Transverse colon (tissue), 4 donors: Measurements from ENCODE around the gene PACS1. TPM values are rescaled to one million over a fixed set of nuclear protein-coding genes. Genes with fewer than 3 reads are reported as not detected.

ENCODE experiments used
- DNase-seq: peaks from one replicate; pipeline ENCODE4 v3.0.0-alpha.2; 2019
- H3K27ac ChIP-seq, 4 donors: fragments of 200-600 bp; sonication (generic); 2 replicates each; pipeline ENCODE4 v1.5.1; 2016 to 2018; ENCODE audit warnings: inconsistent platforms in 4 of 4
- H3K27me3 ChIP-seq: fragments of 200-600 bp; sonication (generic); 2 replicates; pipeline ENCODE4 v1.5.1; 2017; ENCODE audit warnings: inconsistent platforms
- H3K36me3 ChIP-seq, 4 donors: fragments of 200-600 bp; sonication (generic); 2 replicates each; pipeline ENCODE4 v1.5.1; 2017 to 2019; ENCODE audit warnings: inconsistent platforms in 4 of 4
- H3K4me1 ChIP-seq, 4 donors: fragments of 200-600 bp; sonication (generic); 2 replicates each; pipeline ENCODE4 v1.5.1; 2017 to 2020; ENCODE audit warnings: inconsistent platforms in 4 of 4
- H3K4me3 ChIP-seq, 4 donors: fragments of 200-600 bp; sonication (generic); 1 replicate in 1 of 4; 2 replicates in 3 of 4; pipeline versions ENCODE4 v1.5.1 to v1.6.1; 2017 to 2019; ENCODE audit warnings: inconsistent platforms in 4 of 4
- H3K9me3 ChIP-seq, 2 donors: fragments of 200-600 bp; sonication (generic); 2 replicates each; pipeline ENCODE4 v1.5.1; 2017 to 2019; ENCODE audit warnings: inconsistent platforms in 2 of 2
- EP300 ChIP-seq: sonication (generic); formaldehyde crosslinking; IDR thresholded peaks from one replicate; pipeline ENCODE4 v1.6.1; 2017; ENCODE audit warnings: antibody characterized with exemption, low read depth
- POLR2A ChIP-seq: fragments of 450-650 bp; IDR thresholded peaks from one replicate; pipeline ENCODE4 v1.6.1; 2016; ENCODE audit warnings: antibody characterized with exemption, mild to moderate bottlenecking, moderate library complexity
- POLR2AphosphoS5 ChIP-seq, 3 donors: sonication (generic); formaldehyde crosslinking; IDR thresholded peaks; one replicate each; pipeline ENCODE4 v1.6.1; 2016; ENCODE audit warnings: antibody characterized with exemption in 3 of 3
- WGBS, 2 donors: methylation state at CpG; one replicate each; pipeline ENCODE4 v1.1.5; 2018; ENCODE audit warnings: low coverage in 1 of 2; 5-methylcytosine and 5-hydroxymethylcytosine counted together
- in situ Hi-C, 4 donors: fragments of 200-750 bp; cut with MboI; loops; one replicate each; pipeline versions ENCODE4 v1.15.0 to v1.15.1; 2017; ENCODE audit warnings: low sequenced_read_pairs in 3 of 4, low pct_ligation_motif_present in 1 of 4, low pct_unique_long_range_greater_than_20kb in 1 of 4
- intact Hi-C: fragments of 100-400 bp; cut with DNase I; formaldehyde crosslinking; loops from one replicate; pipeline ENCODE4 v1.15.1; 2023; ENCODE audit warnings: low total_unique reads
- total RNA-seq, 4 donors: library from RNA; depleted of rRNA; stranded (reverse); fragments of >200 nt; gene quantifications; one replicate each; pipeline ENCODE4 v1.1.0, GENCODE V29; 2016
- TF ChIP-seq, protein P1 (sequence below), 5 experiments: fragments of 200-600 bp in 3 of 5; fragments of 450-650 bp in 2 of 5; sonication (generic) in 3 of 5; IDR thresholded peaks; 1 replicate in 2 of 5; 2 replicates in 3 of 5; pipeline ENCODE4 v1.5.1; 2016 to 2017; ENCODE audit warnings: antibody characterized with exemption in 5 of 5, inconsistent platforms in 3 of 5, mild to moderate bottlenecking in 2 of 5, moderate library complexity in 1 of 5

Gene PACS1
- total RNA-seq, 4 donors from 2014 or later: 9.8 to 52.0 (median 27.2) TPM

DNA sequence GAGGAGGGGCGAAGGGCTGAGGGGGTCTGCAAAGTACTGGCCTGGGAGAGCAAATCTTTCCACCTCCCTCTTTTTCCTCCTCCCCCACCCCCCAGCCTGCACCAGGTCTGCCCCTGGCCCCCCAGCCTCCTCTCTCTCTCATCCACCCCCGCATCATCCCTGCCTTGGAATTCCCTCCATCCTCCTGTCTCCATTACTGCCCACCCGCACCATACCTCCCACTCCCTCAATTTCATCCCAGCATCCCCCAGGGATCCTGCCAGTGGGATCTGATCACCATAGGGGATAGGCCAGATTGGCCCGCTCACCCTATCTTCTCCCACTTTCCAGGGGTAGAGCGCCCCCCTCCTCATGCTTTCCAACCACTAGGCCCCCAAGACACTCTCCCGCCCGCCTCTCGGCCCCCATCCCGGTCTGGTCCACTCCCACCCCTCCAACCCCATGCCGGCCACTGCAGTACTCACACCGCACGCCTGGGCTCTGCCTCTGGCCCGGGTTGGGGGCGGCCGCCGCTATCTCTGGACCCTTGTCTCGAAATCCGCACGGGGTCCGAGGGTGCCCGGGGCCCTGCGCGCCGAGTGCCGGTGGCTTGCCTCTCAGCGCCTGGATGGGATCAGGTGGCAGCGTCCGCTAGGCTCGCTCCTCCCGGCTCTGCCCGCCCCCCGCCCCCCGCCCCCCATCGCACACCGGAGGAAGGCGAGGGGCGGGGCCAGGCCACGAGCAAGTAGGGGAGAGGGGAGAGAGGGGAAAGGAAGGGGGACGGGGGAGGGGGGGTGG is 21.3 kb upstream of the PACS1 start, which contains the start of gene GAL3ST3:
TSS of gene GAL3ST3 (minus strand) at position 615 of the 777 bp plus-strand sequence. CDS start 3,746 bp downstream, outside the sequence.
- no peaks in the 10 kb centered on the region for H3K9me3 ChIP-seq
- no peak within 1 kb of the TSS for H3K27ac ChIP-seq
- no peak for DNase-seq
- 52% methylated on average over 26 of the region's 39 CpGs; no CpG with 5 or more reads in 1 of the 2 donors for WGBS, 2 donors
- peaks cover 18% of the 10 kb centered on the region for H3K27me3 ChIP-seq
- no peak for TF ChIP-seq POLR2AphosphoS5 (IDR thresholded peaks at IDR 0.05)
- TF ChIP-seq, protein P1, sequence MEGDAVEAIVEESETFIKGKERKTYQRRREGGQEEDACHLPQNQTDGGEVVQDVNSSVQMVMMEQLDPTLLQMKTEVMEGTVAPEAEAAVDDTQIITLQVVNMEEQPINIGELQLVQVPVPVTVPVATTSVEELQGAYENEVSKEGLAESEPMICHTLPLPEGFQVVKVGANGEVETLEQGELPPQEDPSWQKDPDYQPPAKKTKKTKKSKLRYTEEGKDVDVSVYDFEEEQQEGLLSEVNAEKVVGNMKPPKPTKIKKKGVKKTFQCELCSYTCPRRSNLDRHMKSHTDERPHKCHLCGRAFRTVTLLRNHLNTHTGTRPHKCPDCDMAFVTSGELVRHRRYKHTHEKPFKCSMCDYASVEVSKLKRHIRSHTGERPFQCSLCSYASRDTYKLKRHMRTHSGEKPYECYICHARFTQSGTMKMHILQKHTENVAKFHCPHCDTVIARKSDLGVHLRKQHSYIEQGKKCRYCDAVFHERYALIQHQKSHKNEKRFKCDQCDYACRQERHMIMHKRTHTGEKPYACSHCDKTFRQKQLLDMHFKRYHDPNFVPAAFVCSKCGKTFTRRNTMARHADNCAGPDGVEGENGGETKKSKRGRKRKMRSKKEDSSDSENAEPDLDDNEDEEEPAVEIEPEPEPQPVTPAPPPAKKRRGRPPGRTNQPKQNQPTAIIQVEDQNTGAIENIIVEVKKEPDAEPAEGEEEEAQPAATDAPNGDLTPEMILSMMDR (IDR thresholded peaks at IDR 0.05): no peak
- no peak for TF ChIP-seq EP300
- no peak for TF ChIP-seq POLR2A
- H3K4me1 ChIP-seq: peaks cover 5 to 27% (median 24%) of the 10 kb centered on the region in 4 donors
- in situ Hi-C loops (no loop called here), intact Hi-C loops (no loop called here)
- H3K4me3 ChIP-seq: no peak within 1 kb of the TSS
- H3K36me3 ChIP-seq: no peaks in the 10 kb centered on the region

DNA sequence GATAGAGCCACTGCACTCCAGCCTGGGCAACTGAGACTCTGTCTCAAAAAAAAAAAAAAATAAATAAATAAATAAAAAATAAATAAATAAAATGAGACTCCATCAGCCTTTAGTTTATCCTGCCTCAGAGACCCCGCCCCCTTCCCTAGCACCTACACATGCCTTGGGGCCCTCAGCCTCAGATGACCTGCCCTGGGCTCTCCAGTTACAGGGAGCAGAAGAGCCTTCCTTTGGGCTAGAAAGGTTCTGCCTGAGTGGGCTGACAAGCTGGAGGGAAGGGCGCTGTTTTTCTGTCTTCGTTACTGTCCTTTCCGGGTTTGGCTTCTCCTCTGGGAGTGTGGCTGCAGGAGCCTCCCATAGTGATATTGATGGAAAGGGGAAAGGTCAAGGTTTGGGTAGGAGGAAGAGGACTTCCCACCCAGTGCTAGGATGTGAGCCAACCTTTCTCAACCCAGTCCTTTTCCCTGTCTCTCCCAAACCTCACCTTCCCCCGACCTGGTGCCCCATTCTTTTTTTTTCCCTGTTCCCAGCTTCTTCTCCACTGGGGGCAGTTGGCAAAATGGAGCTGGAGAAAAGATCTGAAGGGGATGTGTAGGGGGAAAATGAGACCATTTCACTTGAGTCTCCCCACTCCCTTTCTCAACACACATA is 19.4 kb upstream of the PACS1 start:
- no peak for TF ChIP-seq POLR2A
- TF ChIP-seq, protein P1 (IDR thresholded peaks at IDR 0.05): peak in 1 of 5 experiments; percentile 13
- TF ChIP-seq EP300: no peak
- 89% methylated on average over 5 of the region's 5 CpGs; no CpG with 5 or more reads in 1 of the 2 donors for WGBS, 2 donors

DNA sequence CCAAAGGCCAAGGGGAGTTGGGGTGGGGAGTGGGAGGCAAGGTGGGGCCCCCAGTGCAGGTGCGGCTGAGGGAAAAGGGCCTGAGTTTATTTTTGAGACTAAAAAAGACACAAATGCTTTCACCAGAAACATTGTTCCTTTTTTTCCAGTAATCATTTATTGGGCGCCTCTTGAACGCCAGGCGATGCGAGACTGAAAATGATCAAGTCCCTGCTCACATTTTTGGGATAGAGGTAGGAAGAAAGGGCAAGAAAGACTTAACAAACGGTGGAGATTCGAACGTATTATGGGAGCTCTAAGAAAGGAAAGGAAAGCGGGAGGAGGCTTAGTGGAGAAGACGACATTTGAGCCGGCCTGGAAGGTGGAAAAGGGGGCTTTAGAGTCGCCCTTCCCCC is 18.7 kb upstream of the PACS1 start:
- WGBS, 2 donors: 15 to 18% methylated on average over 11 to 12 of the region's 12 CpGs
- intact Hi-C loops (no loop called here), in situ Hi-C loops (no loop called here)
- DNase-seq: no peak
- TF ChIP-seq, protein P1 (IDR thresholded peaks at IDR 0.05): no peak
- TF ChIP-seq POLR2AphosphoS5 (IDR thresholded peaks at IDR 0.05) (no peak), EP300 (no peak), POLR2A (no peak)
- Histone ChIP-seq H3K36me3 (peaks cover 0 to 21% (median 9%) of the 10 kb centered on the region in 4 donors), H3K9me3 (no peaks in the 10 kb centered on the region), H3K27me3 (peaks cover 18% of the 10 kb centered on the region), H3K4me1 (peaks cover 5 to 32% (median 18%) of the 10 kb centered on the region in 4 donors), H3K27ac (peak overlapping the region; percentile 88 to 94 (median 93)), H3K4me3 (peak overlapping the region; percentile 30 to 99 (median 80))

More for the DNA sequence above, 19.4 kb upstream of the PACS1 start:
- Histone ChIP-seq H3K9me3 (no peaks in the 10 kb centered on the region), H3K27ac (peak overlapping the region; percentile 88 to 94 (median 93)), H3K27me3 (peaks cover 18% of the 10 kb centered on the region), H3K4me3 (no peak overlapping the region), H3K36me3 (peaks cover 0 to 16% (median 9%) of the 10 kb centered on the region in 4 donors), H3K4me1 (peaks cover 5 to 32% (median 18%) of the 10 kb centered on the region in 4 donors)
- intact Hi-C loops: no loop called here
- no peak for DNase-seq
- in situ Hi-C loops: no loop called here
